Lower leg skin (tissue), 3 donors: Measurements from ENCODE around the gene SDK1.

Experiments
- POLR2A ChIP-seq, 2 donors: fragments of 450-650 bp; IDR thresholded peaks; one replicate each; pipeline ENCODE4 v1.6.1; 2016 to 2017; ENCODE audit warnings: antibody characterized with exemption in 2 of 2, mild to moderate bottlenecking in 1 of 2, moderate library complexity in 1 of 2
- TF ChIP-seq, protein P1 (sequence below), 3 donors: fragments of 450-650 bp; IDR thresholded peaks; one replicate each; pipeline ENCODE4 v1.5.1; 2016; ENCODE audit warnings: antibody characterized with exemption in 3 of 3, mild to moderate bottlenecking in 3 of 3, moderate library complexity in 2 of 3

DNA sequence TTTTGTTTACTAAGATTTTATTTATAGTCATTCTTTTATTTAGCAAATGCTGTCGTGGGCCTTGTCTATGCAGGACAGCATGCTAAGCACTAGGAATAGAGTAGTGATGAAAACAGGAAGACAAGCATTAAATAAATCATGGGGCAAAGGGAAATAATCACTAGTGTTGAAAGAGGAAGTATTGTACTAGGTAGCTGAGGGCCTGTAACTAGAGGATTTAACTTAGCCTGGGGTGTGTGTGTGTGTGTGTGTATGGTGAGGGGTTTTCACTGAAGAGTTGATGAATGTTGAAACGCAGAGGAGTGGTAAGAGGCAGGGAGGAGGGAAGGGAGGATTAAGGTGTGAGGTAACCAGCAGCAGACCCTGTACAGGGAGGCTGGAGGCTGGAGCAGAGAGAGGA, 446.4 kb downstream of the SDK1 start:
- TF ChIP-seq, protein P1, sequence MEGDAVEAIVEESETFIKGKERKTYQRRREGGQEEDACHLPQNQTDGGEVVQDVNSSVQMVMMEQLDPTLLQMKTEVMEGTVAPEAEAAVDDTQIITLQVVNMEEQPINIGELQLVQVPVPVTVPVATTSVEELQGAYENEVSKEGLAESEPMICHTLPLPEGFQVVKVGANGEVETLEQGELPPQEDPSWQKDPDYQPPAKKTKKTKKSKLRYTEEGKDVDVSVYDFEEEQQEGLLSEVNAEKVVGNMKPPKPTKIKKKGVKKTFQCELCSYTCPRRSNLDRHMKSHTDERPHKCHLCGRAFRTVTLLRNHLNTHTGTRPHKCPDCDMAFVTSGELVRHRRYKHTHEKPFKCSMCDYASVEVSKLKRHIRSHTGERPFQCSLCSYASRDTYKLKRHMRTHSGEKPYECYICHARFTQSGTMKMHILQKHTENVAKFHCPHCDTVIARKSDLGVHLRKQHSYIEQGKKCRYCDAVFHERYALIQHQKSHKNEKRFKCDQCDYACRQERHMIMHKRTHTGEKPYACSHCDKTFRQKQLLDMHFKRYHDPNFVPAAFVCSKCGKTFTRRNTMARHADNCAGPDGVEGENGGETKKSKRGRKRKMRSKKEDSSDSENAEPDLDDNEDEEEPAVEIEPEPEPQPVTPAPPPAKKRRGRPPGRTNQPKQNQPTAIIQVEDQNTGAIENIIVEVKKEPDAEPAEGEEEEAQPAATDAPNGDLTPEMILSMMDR (IDR thresholded peaks at IDR 0.05), result no peak
- TF ChIP-seq POLR2A (IDR thresholded peaks at IDR 0.05), result no peak
